ENCODE data around the gene SLC10A4. TPM values are rescaled to one million over a fixed set of nuclear protein-coding genes. Genes with fewer than 3 reads are reported as not detected.
A peak's percentile ranks its signal among the peaks of the same experiment; 100 is the strongest.

The SLC10A4 gene
- total and polyA plus RNA-seq, 2 of the 4 experiments (the other 2 are of a cell fraction) = not detected

GRCh38 chr4:48493452-48494100 is 10.4 kb downstream of the SLC10A4 start:
- Histone ChIP-seq H3K23ac (ENCODE audit: low read depth, low read length) (no peak overlapping the region), H3K4me1 (ENCODE audit: control insufficient read depth, insufficient read depth, low read length) (no peaks in the 10 kb centered on the region), H4K91ac (ENCODE audit: insufficient read depth, low read depth, low read length) (no peak overlapping the region), H2BK5ac (ENCODE audit: low read depth, low read length, poor library complexity, severe bottlenecking) (no peak overlapping the region), H2AFZ (replicated peaks; ENCODE audit: low read length, poor library complexity) (no peak overlapping the region), H3K9me1 (ENCODE audit: insufficient read depth, low read length) (no peaks in the 10 kb centered on the region; the same call in 1 of the 2 replicates), H3K9me3 (ENCODE audit: control insufficient read depth, insufficient read depth, low read length) (peaks cover 15% of the 10 kb centered on the region), H3K4ac (ENCODE audit: low read depth, low read length) (no peak overlapping the region), H3K18ac (ENCODE audit: low read depth, low read length) (no peak overlapping the region), H2BK15ac (ENCODE audit: low read depth, low read length) (no peak overlapping the region), H2BK20ac (ENCODE audit: low read depth, low read length) (no peak overlapping the region), H3K27ac (ENCODE audit: insufficient read depth, low read length) (no peak overlapping the region), H3K4me2 (ENCODE audit: low read depth, low read length) (no peak overlapping the region), H2AK5ac (ENCODE audit: low read depth, low read length) (no peak overlapping the region), H4K5ac (ENCODE audit: low read depth, low read length) (no peak overlapping the region), H3K56ac (ENCODE audit: extremely low read depth, insufficient read depth, low read length) (no peak overlapping the region), H3K36me3 (ENCODE audit: control insufficient read depth, insufficient read depth, low read length) (peaks cover 1% of the 10 kb centered on the region), H3K14ac (replicated peaks; ENCODE audit: low read depth, low read length) (no peak overlapping the region), H3K4me3 (ENCODE audit: insufficient read depth, low read depth, low read length) (no peak overlapping the region), H4K8ac (ENCODE audit: low read depth in 2 of 2, low read length in 2 of 2) (no peak overlapping the region), H2BK120ac (ENCODE audit: low read depth, low read length) (no peak overlapping the region), H2AK9ac (replicated peaks; ENCODE audit: low read depth, low read length, poor library complexity) (no peak overlapping the region), H3K9ac (ENCODE audit: low read depth, low read length) (no peak overlapping the region), H3K79me1 (ENCODE audit: low read depth in 1 of 2, low read length in 2 of 2) (no peaks in the 10 kb centered on the region), H3K27me3 (ENCODE audit: control insufficient read depth, insufficient read depth, low read length) (peaks cover 41% of the 10 kb centered on the region), H4K20me1 (ENCODE audit: insufficient read depth, low read length) (no peaks in the 10 kb centered on the region)
- no CpG with 5 or more reads among the region's 4 CpGs for WGBS, 2 experiments (ENCODE audit: extremely low coverage in 2 of 2, insufficient read length in 1 of 2)
- ChIA-PET CTCF (no interaction called here), POLR2A (ENCODE audit: unreplicated experiment) (no interaction called here)
- in situ Hi-C loops (cut with MboI; ENCODE audit: low sequenced_read_pairs) (loop anchor here (25.0 kb wide), 1 partner anchor 106 kb away; no protein-coding TSS in a partner anchor), intact Hi-C loops (cut with micrococcal nuclease) (no loop called here), dilution Hi-C loops (cut with HindIII; ENCODE audit: low sequenced_read_pairs, unreplicated experiment) (no loop called here)
- DNase-seq (no peak), ATAC-seq (ENCODE audit: low read depth) (no peak)
- BruUV-seq (replicated peaks) = no TSS peak
- TF ChIP-seq SMC3 (IDR thresholded peaks at IDR 0.05; ENCODE audit: low read depth, low read length) (no peak), CEBPB (IDR thresholded peaks at IDR 0.05; ENCODE audit: low read depth, low read length) (peak; percentile 46)
